ENCODE measurements around the gene PRKG1.
"Not testable (repeated sequence)": the region's sequence is repeated elsewhere in the genome, so short reads cannot be mapped to it uniquely, and the experiment has no call there.

Gene PRKG1

DNA sequence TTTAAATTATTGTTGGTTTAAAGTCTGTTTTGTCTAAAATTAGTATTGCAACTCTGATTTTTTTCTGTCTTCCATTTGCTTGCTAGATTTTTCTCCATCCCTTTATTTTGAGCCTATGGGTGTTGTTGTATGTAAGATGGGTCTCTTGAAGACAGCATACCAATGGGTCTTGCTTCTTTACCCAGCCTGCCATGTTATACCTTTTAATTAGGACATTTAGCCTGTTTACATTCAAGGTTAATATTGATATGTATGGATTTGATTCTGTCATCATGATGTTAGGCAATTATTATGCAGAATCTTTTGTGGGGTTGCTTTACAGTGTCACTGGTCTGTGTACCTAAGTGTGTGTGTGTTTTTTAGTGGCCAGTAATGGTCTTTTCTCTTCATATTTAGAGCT lies 906.5 kb downstream of the PRKG1 start:
- FAIRE-seq = no peak

DNA sequence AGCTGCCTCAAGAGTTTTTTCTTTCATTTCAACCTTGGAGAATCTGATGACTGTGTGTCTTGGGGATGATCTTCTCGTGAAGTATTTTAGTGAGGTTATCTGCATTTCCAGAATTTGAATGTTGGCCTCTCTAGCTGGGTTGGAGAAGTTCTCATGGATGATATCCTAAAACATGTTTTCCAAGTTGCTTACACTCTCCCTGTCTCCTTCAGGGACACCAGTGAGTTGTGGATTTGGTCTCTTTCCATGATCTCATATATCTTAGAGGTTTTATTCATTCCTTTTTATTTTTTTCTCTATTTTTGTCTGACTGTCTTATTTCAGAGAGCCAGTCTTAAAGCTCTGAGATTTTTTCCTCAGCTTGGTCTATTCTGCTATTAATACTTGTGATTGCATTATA lies 907.4 kb downstream of the PRKG1 start:
- no peak for FAIRE-seq

DNA sequence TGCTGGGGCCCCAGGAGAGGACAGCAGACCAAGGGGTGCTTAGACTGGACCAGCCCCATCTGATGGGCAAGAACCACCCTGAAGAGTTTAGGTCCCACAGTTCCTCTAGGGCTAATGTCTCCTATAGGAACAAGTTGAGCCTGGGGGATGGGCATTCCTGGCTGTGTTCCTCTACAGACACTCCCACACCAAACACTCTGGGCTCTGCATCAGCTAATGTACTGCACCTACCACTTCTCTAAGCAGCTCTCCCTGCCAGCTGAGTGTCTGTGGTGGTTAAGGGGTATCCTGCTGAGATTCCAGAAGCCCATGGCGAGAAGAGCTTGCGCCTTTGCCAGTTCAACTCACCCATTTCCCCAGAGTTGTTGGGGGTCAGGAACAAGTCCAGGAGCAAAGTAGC lies 909.2 kb downstream of the PRKG1 start:
- no peak for FAIRE-seq

DNA sequence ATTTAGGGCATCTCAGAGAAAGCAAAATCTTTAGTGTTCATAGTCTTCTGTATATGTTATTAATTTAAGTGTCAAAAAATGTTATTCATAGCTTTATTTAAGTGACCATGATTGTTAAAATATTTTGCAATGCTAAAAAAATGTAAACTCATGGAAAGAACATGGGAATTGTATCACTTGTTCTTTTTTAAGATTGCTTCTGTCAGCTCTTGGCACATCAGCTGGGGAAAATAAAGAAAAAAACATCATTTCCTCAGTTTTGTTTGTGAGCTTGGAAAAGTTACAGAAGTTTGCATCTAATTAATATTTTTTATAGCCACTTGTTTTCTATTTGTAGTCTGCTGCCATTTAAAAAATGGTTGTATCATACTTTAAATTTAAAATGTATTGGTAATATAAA lies 911.0 kb downstream of the PRKG1 start:
- no peak for FAIRE-seq

DNA sequence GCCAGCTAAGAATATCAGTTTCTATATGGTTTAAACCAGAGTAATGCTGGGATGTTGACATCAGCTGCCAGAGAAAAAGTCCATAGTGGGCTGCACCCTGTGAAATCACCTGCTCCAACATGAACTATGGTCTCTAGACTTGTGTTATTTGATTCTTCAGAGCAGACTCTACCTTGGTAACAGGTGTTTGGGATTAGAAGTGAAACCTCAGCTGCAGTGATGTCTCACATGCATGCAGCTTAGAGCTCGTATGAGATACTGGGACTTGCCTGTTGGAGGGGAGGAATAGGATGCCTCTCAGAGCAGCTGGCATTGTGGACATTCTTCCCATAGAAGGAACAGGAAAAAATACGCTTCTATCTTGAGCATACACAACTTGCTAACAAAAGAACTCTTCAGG lies 912.2 kb downstream of the PRKG1 start:
- no peak for FAIRE-seq

DNA sequence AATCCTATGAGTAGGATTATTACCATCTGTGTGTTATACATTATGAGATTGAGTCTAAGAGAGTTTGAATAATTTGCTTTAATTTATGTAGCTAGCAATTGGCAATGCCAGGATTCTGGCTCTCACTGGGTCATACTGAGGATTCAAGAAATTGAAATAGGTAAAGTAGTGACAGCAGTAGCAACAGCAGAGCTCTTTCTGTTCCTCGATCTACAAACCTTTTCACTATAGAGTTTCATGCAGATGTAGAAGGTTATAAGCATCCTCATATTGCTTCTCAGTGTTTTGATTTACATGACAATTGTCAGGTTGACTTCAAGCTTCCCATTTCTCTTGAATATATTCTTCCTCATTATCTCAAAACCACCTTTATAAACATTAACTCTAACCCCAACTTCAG lies 919.2 kb downstream of the PRKG1 start:
- no peak for FAIRE-seq

DNA sequence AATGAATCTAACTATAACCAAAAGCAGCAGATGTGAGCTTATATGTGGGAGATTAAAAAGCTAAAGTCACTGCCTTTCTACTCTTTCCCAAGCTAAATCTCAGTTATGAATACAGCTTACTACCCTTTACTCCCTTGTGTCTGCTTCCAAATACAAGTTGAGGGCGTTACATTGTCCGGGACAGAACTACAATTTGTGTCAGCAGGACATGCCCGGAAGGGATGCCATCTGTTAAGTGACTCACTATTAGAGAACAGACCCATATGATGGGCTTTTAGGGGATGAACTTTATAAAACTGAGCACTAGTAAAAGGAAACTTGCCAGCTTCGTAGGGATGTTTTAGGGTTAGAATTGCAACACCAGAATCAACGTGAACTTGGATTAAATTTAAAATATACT lies 924.8 kb downstream of the PRKG1 start:
- FAIRE-seq = no peak

DNA sequence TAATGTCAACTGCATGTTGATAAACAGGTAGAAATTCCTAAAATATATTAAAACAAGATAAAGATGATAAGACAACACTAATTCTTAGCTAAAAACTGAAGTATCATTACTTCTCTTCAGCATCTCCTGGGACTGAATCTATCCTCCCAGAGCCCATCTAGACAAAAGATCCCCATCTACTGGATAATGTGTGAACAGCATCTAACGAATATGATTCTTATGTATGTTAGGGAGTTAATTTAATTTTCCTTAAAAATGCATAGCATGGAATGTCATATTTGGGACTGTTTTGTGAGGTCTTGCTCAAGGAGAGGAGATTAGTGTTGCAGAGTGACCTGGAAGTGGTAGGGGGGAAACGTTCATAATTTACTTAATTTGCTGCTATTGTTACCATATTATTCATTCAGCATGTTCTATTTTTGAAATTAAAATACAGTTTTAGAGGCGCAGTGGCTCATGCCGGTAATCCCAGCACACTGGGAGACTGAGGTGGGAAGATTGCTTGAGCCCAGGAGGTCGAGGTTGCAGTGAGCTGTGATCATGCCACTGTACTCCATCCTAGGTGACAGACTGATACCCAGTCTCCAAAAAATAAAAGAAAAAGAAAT lies 930.2 kb downstream of the PRKG1 start:
- FAIRE-seq = peak; percentile 81

DNA sequence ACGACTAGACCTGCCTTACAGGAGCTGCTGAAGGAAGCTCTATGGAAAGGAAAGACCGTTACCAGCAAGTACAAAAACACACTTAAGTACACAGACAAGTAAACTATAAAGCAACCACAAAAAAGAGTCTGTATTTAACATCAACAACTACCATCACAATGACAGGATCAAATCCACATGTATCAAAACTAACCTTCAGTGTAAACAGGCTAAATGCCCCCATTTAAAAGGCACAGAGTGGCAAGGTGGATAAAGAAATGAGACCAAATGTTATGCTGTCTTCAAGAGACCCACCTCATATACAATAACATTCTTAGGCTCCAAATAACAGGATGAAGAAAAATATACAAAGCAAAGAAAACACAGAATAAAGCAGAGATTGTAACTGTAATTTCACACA lies 932.8 kb downstream of the PRKG1 start:
- no peak for FAIRE-seq

DNA sequence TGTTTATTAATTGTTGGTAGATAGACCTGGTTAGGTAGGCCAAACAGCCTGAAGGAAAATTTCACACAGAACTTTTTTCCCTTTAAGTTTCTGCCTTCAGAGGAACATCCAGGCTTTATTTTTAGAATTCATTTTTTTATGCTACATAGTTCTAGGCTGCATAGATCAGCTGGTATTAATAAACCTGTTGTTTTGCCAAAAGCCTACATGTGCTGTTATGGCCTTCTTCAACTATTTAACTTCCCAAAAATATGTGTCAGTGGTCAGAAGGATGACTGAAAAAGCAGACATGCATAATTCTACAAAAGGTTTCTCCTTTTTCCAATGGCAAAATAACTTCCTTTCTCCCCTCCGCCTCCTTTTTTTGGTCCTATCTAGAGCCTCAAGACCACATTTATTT lies 936.8 kb downstream of the PRKG1 start:
- FAIRE-seq = no peak

DNA sequence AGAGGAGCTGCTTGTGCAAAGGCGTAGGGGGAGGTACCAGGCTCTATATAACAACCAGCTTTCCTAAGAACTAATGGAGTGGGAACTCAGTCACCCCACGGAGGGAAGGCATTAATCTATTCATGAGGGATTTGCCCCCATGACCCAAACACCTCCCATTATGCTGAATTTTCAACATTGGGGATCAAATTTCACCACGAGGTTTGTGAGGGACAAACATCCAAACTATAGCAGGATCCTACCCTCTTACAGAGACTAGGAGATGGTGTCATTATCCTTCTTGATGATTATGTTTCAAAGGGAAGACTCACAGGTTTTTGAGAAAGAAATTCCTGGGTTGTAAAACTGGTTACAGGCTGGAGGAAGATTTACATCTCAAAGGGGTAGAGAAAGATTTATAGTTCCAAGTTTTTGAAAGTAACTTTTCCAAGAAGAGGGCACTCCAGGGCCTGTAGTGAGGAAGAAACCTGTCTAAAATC lies 944.8 kb downstream of the PRKG1 start:
- no peak for FAIRE-seq

DNA sequence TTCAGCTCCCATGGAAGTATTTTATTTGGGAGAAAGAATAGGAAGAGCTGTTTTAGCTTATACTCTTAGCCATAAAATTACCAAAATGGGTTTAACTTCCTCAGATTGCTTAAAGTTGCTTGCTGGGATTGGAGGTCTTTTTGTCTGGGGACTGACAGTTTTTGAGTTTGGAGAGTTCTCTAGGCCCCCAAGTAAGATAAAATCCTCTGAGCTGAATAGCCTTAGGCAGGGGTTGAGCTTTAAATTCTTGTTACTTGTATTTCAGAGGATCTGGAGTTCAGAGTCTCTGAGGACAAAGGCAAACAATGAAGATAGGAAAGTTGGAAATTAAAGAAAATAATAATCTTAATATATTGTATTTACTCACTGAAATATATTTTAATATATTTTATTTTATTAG lies 945.4 kb downstream of the PRKG1 start:
- no peak for FAIRE-seq

DNA sequence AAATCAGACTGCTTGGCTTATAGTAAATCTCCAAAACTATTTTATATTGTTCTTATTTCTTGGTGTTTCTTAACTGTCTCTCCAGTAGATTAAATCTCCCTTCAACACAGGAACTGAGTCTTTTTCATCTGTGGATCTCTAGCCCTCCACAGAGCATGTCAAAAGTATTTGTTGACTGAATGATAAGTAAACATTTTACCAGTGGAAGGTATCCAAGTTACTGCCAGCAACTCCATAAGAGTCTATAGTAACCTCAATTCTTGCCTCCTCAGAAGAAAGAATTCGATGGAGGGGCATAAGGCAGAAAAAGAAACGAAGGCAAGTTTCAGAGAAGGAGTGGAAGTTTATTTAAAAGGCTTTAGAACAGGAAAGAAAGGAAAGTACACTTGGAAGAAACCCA lies 945.9 kb downstream of the PRKG1 start:
- no peak for FAIRE-seq

DNA sequence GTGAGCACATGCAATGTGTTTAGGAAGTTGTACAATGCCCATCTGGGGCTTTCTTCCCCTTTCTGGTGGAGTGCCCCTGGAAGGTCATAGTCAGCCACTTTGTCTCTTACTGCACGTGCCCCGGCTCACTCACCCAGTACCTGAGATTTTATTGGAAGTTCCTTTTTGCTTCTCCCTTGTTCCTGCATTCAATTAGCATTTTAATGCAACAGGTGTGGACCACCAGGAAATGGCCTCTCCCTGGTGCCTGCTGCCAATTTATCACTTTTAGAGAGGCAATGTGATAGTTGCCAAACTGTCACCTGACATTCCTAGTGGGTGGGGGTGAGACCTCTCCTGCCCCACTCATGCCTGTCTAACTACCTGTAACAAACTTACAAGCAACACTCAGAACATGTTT lies 946.4 kb downstream of the PRKG1 start:
- no peak for FAIRE-seq

DNA sequence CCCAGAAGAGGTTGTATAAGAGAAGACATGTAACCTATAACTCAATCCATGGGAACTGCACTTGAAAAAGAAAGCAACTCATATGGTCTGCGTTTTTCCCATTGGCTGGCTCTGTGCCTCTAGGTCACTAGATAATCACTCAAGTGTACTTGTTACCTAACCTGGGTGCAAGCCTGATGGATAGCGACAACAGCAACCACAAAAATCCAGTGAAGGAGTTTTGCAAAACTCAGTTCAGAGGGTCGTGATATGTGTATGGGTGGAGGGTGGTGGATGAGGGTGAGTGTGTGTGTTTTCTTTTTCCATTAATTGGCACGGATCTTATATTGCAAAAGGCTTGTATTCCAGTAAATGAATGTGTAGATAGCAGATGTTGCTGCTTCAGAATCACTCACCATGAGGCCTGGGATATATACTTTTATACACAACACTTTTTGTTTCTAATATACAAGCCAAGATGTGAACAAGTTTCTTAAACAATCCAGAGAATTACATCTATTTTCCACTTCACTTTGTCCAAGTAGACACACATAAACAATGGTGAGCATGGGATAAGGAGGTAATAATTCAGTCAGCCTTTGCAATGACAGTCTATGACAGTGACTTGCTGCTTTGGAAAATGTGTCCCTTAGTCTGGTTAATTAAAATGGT lies 952.9 kb downstream of the PRKG1 start:
- FAIRE-seq = no peak

DNA sequence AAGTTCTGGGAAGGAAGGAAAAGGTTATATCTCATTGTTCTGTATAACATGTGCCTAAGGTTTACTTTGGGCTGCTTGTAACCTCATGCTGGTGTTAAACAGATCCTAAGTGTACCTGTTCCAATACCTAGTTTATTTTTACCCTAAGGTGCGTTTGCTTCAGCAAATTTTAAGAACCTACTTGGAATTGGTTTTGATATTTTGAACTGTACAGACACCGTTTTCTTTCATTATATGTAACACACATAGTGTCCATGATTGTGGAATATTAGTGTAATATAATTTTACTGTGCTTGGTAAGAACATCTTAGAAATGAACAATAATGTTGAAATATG lies 954.2 kb downstream of the PRKG1 start:
- FAIRE-seq = no peak

DNA sequence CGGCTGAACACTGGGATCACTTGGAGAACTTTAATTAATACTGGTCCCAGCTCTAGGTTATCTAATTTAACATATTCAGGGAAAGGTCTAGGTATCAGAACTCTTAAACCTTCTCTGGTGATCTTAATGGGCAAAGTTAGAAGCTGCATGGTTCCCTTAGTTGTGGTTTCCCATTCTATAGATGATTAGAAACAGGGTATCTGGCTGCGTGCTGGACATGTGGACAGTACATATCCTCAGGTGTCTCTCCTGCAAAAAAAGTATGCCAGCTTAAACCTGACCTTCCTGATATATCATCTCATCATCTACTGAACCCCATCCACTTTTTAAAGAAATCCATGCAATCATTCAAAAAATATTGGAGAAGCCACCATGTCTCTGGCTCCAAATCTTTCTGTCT lies 955.3 kb downstream of the PRKG1 start:
- no peak for FAIRE-seq

DNA sequence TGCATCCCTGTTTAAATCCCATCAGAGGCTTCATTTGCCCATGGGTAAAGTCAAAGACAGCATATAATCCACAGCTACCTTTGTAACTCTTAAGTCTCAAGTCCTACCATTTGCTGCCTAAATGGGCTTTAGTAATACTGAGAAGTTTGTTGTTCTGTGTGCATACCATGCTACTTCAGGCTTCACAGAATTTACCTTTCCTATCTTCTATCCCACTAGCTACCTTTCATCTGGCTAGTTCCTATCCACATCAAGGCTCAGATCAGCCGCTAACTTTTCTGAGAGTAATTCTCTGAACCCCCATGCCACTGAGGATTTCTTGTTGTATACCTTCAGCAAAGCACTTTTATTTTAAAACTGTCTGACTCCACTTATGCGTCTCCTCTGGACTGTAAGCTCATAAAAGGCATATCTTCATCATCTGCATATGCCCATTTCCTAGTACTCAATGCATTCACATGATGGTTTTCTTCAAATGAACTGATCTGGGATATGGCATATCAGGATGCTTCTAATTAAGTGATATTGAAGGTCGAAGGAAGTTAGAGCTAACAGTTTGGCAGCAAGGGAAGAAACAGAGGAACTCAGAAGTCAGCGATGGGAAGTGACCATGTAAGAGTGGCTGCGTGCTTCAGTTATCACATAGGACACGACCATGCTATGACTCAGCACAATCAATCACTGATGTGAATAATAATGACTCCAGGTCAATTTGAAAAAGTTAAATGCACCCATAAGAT lies 955.9 kb downstream of the PRKG1 start:
- no peak for FAIRE-seq

DNA sequence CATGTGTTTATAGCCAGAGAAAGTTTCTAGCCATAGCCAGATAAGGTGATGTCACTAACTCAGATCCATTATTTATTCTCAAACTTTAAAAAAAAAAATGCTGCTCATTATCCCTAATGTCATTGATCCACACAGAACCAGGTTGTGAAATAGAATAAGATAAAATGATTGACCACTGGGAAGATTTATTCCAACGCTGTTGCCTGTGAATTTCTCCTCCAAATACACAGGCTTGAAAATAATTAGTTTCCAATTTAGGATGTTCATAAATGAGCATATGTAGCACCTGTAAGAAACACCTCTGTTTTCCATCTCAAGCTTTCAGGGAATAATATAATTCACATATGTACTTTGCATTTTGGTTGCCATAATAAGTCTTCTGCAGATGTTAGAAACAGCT lies 956.7 kb downstream of the PRKG1 start:
- FAIRE-seq = no peak

DNA sequence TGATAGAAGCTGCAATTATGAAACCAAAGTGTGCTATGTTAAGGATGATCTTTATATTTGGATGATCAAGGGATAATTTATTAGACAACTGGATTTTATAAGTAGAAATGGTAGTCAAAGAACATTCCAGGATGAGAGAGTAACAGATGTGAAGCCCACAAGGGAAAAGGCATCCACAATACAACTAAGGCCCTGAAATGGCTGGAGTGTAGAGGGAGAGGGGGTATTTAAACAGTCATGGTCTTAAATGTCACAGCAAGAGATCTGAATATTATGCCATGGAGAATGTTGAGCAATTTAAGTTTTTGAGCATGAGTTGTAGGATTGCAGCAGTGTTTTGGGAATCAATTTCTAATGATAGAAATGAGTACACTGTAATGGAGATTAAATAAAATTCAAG lies 957.5 kb downstream of the PRKG1 start:
- FAIRE-seq = no peak

DNA sequence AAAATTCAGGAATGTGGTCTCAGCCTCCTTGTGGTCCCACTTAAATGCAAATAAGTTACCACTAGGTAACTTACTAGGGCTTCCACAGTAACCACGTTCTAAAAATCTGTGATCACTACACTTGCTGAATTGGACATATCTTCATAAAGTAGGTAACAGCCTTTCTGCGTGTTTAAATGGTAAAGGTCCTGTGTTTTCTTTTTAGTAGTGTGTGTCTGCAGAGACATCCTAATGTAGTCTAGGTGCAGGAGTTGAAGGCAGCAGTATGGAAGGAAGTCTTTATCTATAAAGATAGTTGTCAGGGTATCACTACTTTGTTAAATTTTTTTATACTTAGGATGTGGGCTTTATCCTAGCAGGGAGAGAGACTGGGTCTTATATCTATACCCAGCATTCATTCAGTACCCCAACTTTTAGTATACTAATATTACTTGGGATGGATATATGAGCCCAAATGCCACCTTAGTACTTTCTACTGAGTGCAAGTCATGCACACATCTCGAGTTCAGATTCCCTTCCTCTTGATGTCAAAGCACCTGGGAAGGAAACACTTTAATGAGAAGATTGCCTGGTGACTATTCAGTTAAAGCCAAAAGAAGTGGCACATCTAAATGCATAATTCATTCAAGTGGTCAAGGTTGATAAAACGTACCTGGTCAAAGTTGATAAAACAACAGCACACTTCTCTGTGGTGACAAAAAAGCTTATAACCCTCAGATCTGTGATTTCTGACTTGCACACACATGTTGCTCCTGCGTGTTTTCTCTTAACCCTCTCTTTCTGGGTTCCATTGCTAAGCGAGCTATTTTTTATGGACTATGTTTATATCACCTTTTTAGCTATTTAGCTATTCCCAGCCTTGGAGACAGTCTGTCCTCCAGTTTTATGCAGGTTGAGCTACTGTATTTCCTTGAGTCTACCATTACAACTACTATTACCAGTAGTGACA lies 958.7 kb downstream of the PRKG1 start:
- FAIRE-seq = no peak

DNA sequence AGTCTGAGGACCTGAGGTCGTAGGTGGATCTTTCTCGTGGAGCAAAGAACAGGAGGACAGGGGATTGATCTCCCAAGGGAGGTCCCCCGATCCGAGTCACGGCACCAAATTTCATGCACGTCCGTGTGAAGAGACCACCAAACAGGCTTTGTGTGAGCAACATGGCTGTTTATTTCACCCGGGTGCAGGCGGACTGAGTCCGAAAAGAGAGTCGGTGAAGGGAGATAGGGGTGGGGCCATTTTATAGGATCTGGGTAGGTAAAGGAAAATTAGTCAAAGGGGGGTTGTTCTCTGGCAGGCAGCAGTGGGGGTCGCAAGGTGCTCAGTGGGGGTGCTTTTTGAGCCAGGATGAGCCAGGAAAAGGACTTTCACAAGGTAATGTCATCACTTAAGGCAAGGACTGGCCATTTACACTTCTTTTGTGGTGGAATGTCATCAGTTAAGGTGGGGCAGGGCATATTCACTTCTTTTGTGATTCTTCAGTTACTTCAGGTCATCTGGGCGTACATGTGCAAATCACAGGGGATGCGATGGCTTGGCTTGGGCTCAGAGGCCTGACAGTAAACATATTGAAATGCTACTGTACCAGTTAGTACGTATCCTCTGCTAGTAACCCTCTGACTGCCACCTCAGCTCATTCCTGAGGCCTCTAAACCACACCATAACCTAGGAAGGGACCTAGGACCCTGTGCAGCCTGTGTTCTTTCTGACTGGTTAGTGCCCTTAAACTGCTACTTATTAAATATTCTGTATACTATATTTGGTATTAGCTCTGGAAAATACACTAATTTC lies 964.9 kb downstream of the PRKG1 start:
- FAIRE-seq = not testable (repeated sequence)

DNA sequence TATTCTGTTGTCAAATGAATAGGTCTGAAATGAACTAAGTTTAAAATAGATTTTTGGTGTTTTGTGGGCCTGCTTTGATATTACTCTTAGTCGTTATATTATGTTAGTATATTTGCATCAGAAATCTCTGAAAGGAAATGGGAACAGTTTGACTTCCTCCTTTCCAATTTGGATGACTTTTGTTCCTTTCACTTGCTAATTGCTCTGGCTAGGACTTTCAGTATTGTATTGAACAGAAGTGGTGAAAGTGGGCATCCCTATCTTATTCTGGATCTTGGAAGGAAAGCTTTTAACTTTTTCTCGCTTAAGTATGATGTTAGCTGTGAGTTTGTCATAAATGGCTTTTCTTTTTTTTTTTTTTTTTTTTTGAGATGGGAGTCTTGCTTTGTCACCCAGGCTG lies 966.2 kb downstream of the PRKG1 start:
- FAIRE-seq = no peak
